ENCODE results near the gene U2AF2.

The U2AF2 gene

GRCh38 chr19:55689411-55690108 lies 34.7 kb downstream of the U2AF2 start:
- DNase-seq (ENCODE audit: extremely low spot score): no peak
- no peak for TF ChIP-seq CTCF (IDR thresholded peaks at IDR 0.05; ENCODE audit: control extremely low read depth, extremely low read depth, low read depth, missing control alignments)
- ChIA-PET CTCF (no interaction called here), POLR2A (no interaction called here)

GRCh38 chr19:55690109-55690768 lies 35.4 kb downstream of the U2AF2 start:
- no peak for TF ChIP-seq CTCF (IDR thresholded peaks at IDR 0.05; ENCODE audit: control extremely low read depth, extremely low read depth, low read depth, missing control alignments)
- ChIA-PET CTCF (interaction anchor here (1.3 kb wide), 1 partner anchor 13 kb away, joined by 4 read pairs; no protein-coding TSS in a partner anchor), POLR2A (no interaction called here)
- DNase-seq (ENCODE audit: extremely low spot score): no peak

GRCh38 chr19:55690769-55691545 lies 36.1 kb downstream of the U2AF2 start:
- DNase-seq (ENCODE audit: extremely low spot score): no peak
- CTCF ChIA-PET: interaction anchor here (1.3 kb wide), 1 partner anchor 13 kb away, joined by 4 read pairs; no protein-coding TSS in a partner anchor

GRCh38 chr19:55691561-55692481 lies 37.0 kb downstream of the U2AF2 start:
- POLR2A ChIA-PET: no interaction called here
- CTCF ChIA-PET: no interaction called here
- no peak for TF ChIP-seq CTCF (IDR thresholded peaks at IDR 0.05; ENCODE audit: control extremely low read depth, extremely low read depth, low read depth, missing control alignments)
- DNase-seq (ENCODE audit: extremely low spot score): no peak

More at GRCh38 chr19:55690769-55691545, 36.1 kb downstream of the U2AF2 start:
- TF ChIP-seq CTCF (IDR thresholded peaks at IDR 0.05; ENCODE audit: control extremely low read depth, extremely low read depth, low read depth, missing control alignments): no peak
- POLR2A ChIA-PET: no interaction called here

GRCh38 chr19:55692681-55693081 lies 37.8 kb downstream of the U2AF2 start:
- POLR2A ChIA-PET: no interaction called here
- TF ChIP-seq CTCF (IDR thresholded peaks at IDR 0.05; ENCODE audit: control extremely low read depth, extremely low read depth, low read depth, missing control alignments): no peak
- CTCF ChIA-PET: interaction anchor here (1.0 kb wide), 1 partner anchor 16 kb away, joined by 4 read pairs; no protein-coding TSS in a partner anchor
- DNase-seq (ENCODE audit: extremely low spot score): no peak

Data from GM10248 (cell line).